Measurements from ENCODE around the gene ALDH6A1.

DNA sequence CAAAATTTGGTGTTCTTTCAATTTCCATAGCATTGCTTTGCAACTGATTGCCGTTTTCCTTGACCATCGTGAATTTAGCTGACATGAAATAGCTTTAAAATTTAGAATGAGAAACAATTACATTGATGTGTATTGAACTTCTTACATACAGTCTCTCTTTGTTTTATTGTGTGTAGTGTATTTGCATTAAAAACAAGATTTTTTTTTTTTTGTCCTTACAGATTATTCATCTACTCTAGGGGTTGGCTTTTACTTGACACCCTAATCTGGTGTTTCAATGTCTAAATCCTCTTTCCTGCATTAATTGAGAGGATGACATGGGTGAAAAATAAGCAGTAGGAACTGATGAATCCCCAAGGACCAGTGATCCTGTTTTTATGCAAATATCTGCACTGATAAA is 21.1 kb upstream of the ALDH6A1 start:
- TF ChIP-seq CTCF (tag by site-specific recombination; IDR thresholded peaks at IDR 0.05): no peak
- TF ChIP-seq ZNF704 (tag by site-specific recombination; IDR thresholded peaks at IDR 0.05): no peak
- no peak for TF ChIP-seq ZNF274 (IDR thresholded peaks at IDR 0.05; ENCODE audit: low read length)
- TF ChIP-seq ZNF274 (tag by site-specific recombination; IDR thresholded peaks at IDR 0.05; ENCODE audit: borderline replicate concordance): no peak
- TF ChIP-seq ZNF133 (tag by site-specific recombination; IDR thresholded peaks at IDR 0.05): no peak

Data from HEK293 (cell line).